HepG2 (cell line): ENCODE results near the gene GPC3. TPM values are rescaled to one million over a fixed set of nuclear protein-coding genes. Genes with fewer than 3 reads are reported as not detected.
A peak's percentile ranks its signal among the peaks of the same experiment; 100 is the strongest.

Source experiments
- AHDC1 ChIP-seq: sonication (generic); formaldehyde crosslinking; IDR thresholded peaks from 2 replicates; pipeline ENCODE4 v1.5.1; 2020; ENCODE audit warnings: mild to moderate bottlenecking, missing genetic modification reagents, borderline replicate concordance
- ATF3 ChIP-seq: sonication (generic); formaldehyde crosslinking; IDR thresholded peaks from 2 replicates; pipeline ENCODE4 v1.4.0; 2020; ENCODE audit warnings: missing genetic modification reagents
- CREM ChIP-seq, 2 experiments: sonication (generic) in 1 of 2; formaldehyde crosslinking in 1 of 2; IDR thresholded peaks; 2 replicates each; pipeline versions ENCODE4 v1.4.0 to v1.6.1; 2016 to 2020; ENCODE audit warnings: antibody characterized with exemption in 1 of 2, mild to moderate bottlenecking in 1 of 2, missing genetic modification reagents in 1 of 2
- FLYWCH1 ChIP-seq: sonication (generic); formaldehyde crosslinking; IDR thresholded peaks from 2 replicates; pipeline ENCODE4 v1.8.1; 2023; ENCODE audit warnings: mild to moderate bottlenecking, missing genetic modification reagents
- GTF2F1 ChIP-seq: fragments of 150-350 bp; IDR thresholded peaks from 2 replicates; pipeline ENCODE4 v1.6.1; 2014; ENCODE audit warnings: low read length
- MLLT10 ChIP-seq: sonication (generic); formaldehyde crosslinking; IDR thresholded peaks from 2 replicates; pipeline ENCODE4 v1.4.0; 2020; ENCODE audit warnings: missing genetic modification reagents
- MXD4 ChIP-seq: IDR thresholded peaks from 2 replicates; pipeline ENCODE4 v1.6.1; 2016; ENCODE audit warnings: mild to moderate bottlenecking, missing biosample characterization, missing genetic modification reagents
- NR2F2 ChIP-seq: IDR thresholded peaks from 2 replicates; pipeline ENCODE4 v1.6.1; 2012; ENCODE audit warnings: low read depth, inconsistent platforms, borderline replicate concordance
- RAD21 ChIP-seq: fragments of 450-650 bp; formaldehyde crosslinking; IDR thresholded peaks from 2 replicates; pipeline ENCODE4 v1.5.0; 2020; ENCODE audit warnings: mild to moderate bottlenecking
- RXRA ChIP-seq: sonication (generic); formaldehyde crosslinking; IDR thresholded peaks from 2 replicates; pipeline ENCODE4 v1.5.1; 2020; ENCODE audit warnings: missing genetic modification reagents
- ZHX2 ChIP-seq, 2 experiments: sonication (generic) in 1 of 2; formaldehyde crosslinking in 1 of 2; IDR thresholded peaks; 2 replicates each; pipeline versions ENCODE4 v1.6.1 to v1.9.0; 2014 to 2022; ENCODE audit warnings: antibody characterized with exemption in 1 of 2, borderline replicate concordance in 1 of 2, inconsistent platforms in 1 of 2, low read depth in 1 of 2, missing genetic modification reagents in 1 of 2
- ZNF20 ChIP-seq: sonication (generic); formaldehyde crosslinking; IDR thresholded peaks from 2 replicates; pipeline ENCODE4 v1.4.0; 2020; ENCODE audit warnings: mild to moderate bottlenecking, moderate library complexity, missing genetic modification reagents
- ZNF564 ChIP-seq: sonication (generic); formaldehyde crosslinking; IDR thresholded peaks from 2 replicates; pipeline ENCODE4 v1.8.1; 2023; ENCODE audit warnings: mild to moderate bottlenecking, missing genetic modification reagents
- ZNF574 ChIP-seq: sonication (generic); formaldehyde crosslinking; IDR thresholded peaks from 2 replicates; pipeline ENCODE4 v1.4.0; 2020; ENCODE audit warnings: missing genetic modification reagents
- polyA plus RNA-seq, 8 experiments: library from polyadenylated mRNA; depleted of rRNA in 3 of 8; stranded (reverse) in 7 of 8; unstranded in 1 of 8; fragments of >200 nt; fragmentation: Illumina TruSeq in 4 of 8; extraction: Trizol in 4 of 8; gene quantifications; 2 replicates each; pipeline versions ENCODE4 v1.2.1 to v1.2.3, GENCODE V29; 2011 to 2016; ENCODE audit warnings: low read depth in 4 of 8, missing spikeins in 1 of 8, mixed read lengths in 1 of 8; ENCODE audit not compliant: insufficient read depth in 1 of 8
- total RNA-seq, 5 experiments: library from RNA; depleted of rRNA; stranded (reverse); fragments of >200 nt; fragmentation: Illumina TruSeq; extraction: Trizol; gene quantifications; 2 replicates each; pipeline ENCODE4 v1.2.3, GENCODE V29; 2016; ENCODE audit warnings: low read depth in 1 of 5

GPC3 gene
- total and polyA plus RNA-seq, 2 of the 13 experiments (the other 11 are each of a cell fraction or from before 2014, with no cell fraction given) = 1,799 to 3,263 TPM

GRCh38 chrX:134006484-134007161 is 21.2 kb upstream of the GPC3 start (continued):
- TF ChIP-seq ZNF574 = no peak; the same call in 1 of the 2 replicates
- TF ChIP-seq NR2F2 = peak; percentile 84; the same call in 1 of the 2 replicates
- TF ChIP-seq CREM (IDR thresholded peaks at IDR 0.05) = peak; percentile 88
- no peak for TF ChIP-seq CREM (CRISPR knock-in tag; IDR thresholded peaks at IDR 0.05)
- TF ChIP-seq GTF2F1 = no peak
- peak; percentile 87 for TF ChIP-seq AHDC1
- TF ChIP-seq RAD21 (CRISPR knock-in tag) = no peak
- TF ChIP-seq RXRA = no peak; the same call in 1 of the 2 replicates
- TF ChIP-seq ZHX2 (IDR thresholded peaks at IDR 0.05; ENCODE audit: low read depth) = no peak
- no peak for TF ChIP-seq ZHX2 (CRISPR knock-in tag; IDR thresholded peaks at IDR 0.05; ENCODE audit: borderline replicate concordance)
- TF ChIP-seq FLYWCH1 (CRISPR knock-in tag) = no peak
- no peak for TF ChIP-seq MLLT10 (CRISPR knock-in tag)
- no peak for TF ChIP-seq ZNF20 (CRISPR knock-in tag)
- TF ChIP-seq ATF3 (CRISPR knock-in tag) = no peak
- no peak for TF ChIP-seq MXD4 (CRISPR knock-in tag)
- TF ChIP-seq ZNF564 (CRISPR knock-in tag) = no peak
